HEK293T (cell line): ENCODE data around the gene ELL2.

Source experiments
- ARNT ChIP-seq: fragments of 450-650 bp; IDR thresholded peaks from 2 replicates; pipeline ENCODE4 v1.6.1; 2017; ENCODE audit warnings: mild to moderate bottlenecking
- BHLHE40 ChIP-seq: fragments of 450-650 bp; IDR thresholded peaks from 2 replicates; pipeline ENCODE4 v1.6.1; 2016; ENCODE audit warnings: mild to moderate bottlenecking, moderate library complexity, borderline replicate concordance
- ELF4 ChIP-seq: fragments of 450-650 bp; IDR thresholded peaks from 2 replicates; pipeline ENCODE4 v1.6.1; 2017; ENCODE audit warnings: antibody characterized with exemption
- FOXM1 ChIP-seq: fragments of 450-650 bp; IDR thresholded peaks from 2 replicates; pipeline ENCODE4 v1.6.1; 2017; ENCODE audit warnings: mild to moderate bottlenecking, borderline replicate concordance
- HDGF ChIP-seq: fragments of 450-650 bp; IDR thresholded peaks from 2 replicates; pipeline ENCODE4 v1.6.1; 2017; ENCODE audit warnings: antibody characterized with exemption, borderline replicate concordance
- L3MBTL2 ChIP-seq: fragments of 450-650 bp; conservative IDR thresholded peaks from 2 replicates; pipeline ENCODE4 v1.6.1; 2016; ENCODE audit warnings: mild to moderate bottlenecking
- NFRKB ChIP-seq: fragments of 450-650 bp; IDR thresholded peaks from 2 replicates; pipeline ENCODE4 v1.6.1; 2016; ENCODE audit warnings: mild to moderate bottlenecking, moderate library complexity
- SUZ12 ChIP-seq: fragments of 450-650 bp; IDR thresholded peaks from 2 replicates; pipeline ENCODE4 v1.6.1; 2016; ENCODE audit warnings: mild to moderate bottlenecking
- TARDBP ChIP-seq: fragments of 450-650 bp; IDR thresholded peaks from 2 replicates; pipeline ENCODE4 v1.6.1; 2016
- ZNF384 ChIP-seq: fragments of 450-650 bp; IDR thresholded peaks from 2 replicates; pipeline ENCODE4 v1.6.1; 2016

- TF ChIP-seq FOXM1 (no peak), SUZ12 (no peak), L3MBTL2 (no peak), ZNF384 (no peak), BHLHE40 (no peak), ARNT (no peak), TARDBP (no peak), ELF4 (no peak), NFRKB (no peak), HDGF (no peak)
Observed at GRCh38 chr5:95880081-95880926, 81.3 kb downstream of the ELL2 start.
